ENCODE data around the gene SESN3. TPM values are rescaled to one million over a fixed set of nuclear protein-coding genes. Genes with fewer than 3 reads are reported as not detected.

Gene SESN3
- total RNA-seq, 2 experiments from 2014 or later: 19.4 to 19.5 TPM

DNA sequence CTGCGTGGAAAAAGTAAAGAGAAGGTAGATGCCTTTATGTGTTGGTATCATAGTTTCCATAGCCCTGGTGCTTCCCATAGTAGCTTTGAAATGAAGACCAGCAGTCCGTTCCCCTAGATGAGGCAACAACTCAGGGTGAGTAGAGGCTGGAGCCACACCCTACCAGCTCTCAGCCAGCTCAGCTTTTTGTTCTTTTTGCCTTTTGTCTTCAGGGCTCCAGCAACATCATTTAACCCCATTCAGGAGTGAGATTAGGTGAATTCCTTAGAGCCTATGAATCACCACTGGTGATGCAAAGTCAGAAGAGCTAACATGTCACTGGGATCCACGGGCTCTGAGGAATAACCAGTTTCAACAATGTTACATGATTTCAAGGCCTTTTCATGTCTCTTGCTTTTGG lies 14.0 kb upstream of the SESN3 start:
- H3K4me3 Mint-ChIP-seq: no peak overlapping the region
- DNase-seq (peak; percentile 32), ATAC-seq (peak; percentile 80)
- intact Hi-C loops (cut with micrococcal nuclease): no loop called here
- no peaks in the 10 kb centered on the region for H3K27me3 Mint-ChIP-seq
- no peak overlapping the region for H3K27ac Mint-ChIP-seq
- H3K36me3 Mint-ChIP-seq (ENCODE audit: low read depth): no peaks in the 10 kb centered on the region
- TF ChIP-seq, protein P1, sequence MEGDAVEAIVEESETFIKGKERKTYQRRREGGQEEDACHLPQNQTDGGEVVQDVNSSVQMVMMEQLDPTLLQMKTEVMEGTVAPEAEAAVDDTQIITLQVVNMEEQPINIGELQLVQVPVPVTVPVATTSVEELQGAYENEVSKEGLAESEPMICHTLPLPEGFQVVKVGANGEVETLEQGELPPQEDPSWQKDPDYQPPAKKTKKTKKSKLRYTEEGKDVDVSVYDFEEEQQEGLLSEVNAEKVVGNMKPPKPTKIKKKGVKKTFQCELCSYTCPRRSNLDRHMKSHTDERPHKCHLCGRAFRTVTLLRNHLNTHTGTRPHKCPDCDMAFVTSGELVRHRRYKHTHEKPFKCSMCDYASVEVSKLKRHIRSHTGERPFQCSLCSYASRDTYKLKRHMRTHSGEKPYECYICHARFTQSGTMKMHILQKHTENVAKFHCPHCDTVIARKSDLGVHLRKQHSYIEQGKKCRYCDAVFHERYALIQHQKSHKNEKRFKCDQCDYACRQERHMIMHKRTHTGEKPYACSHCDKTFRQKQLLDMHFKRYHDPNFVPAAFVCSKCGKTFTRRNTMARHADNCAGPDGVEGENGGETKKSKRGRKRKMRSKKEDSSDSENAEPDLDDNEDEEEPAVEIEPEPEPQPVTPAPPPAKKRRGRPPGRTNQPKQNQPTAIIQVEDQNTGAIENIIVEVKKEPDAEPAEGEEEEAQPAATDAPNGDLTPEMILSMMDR (IDR thresholded peaks at IDR 0.05): no peak
- POLR2A ChIA-PET: interaction anchor here (1.6 kb wide), 1 partner anchor 9 kb away, joined by 3 read pairs; no protein-coding TSS in a partner anchor
- no peaks in the 10 kb centered on the region for H3K9me3 Mint-ChIP-seq
- H3K4me1 Mint-ChIP-seq (ENCODE audit: low read depth): peaks cover 17% of the 10 kb centered on the region
- CTCF ChIA-PET: interaction anchor here (1.9 to 2.0 kb wide), 2 partner anchors 9 to 13 kb away, joined by 5 to 8 read pairs; partner anchors contain the start of gene SESN3

- Mint-ChIP-seq H3K4me3 (no peak overlapping the region), H3K27ac (no peak overlapping the region), H3K27me3 (no peaks in the 10 kb centered on the region), H3K4me1 (ENCODE audit: low read depth) (peaks cover 12% of the 10 kb centered on the region), H3K9me3 (no peaks in the 10 kb centered on the region), H3K36me3 (ENCODE audit: low read depth) (no peaks in the 10 kb centered on the region)
- intact Hi-C loops (cut with micrococcal nuclease): no loop called here
- TF ChIP-seq, protein P1 (IDR thresholded peaks at IDR 0.05): no peak
- ChIA-PET POLR2A (interaction anchor here (1.1 to 1.6 kb wide), 2 partner anchors 11 kb away, joined by 4 to 6 read pairs; no protein-coding TSS in a partner anchor), CTCF (interaction anchor here (0.9 to 1.0 kb wide), 3 partner anchors 10 to 462 kb away, joined by 3 to 5 read pairs (median 5); partner anchors contain the start of gene SESN3)
- DNase-seq: no peak
- ATAC-seq: no peak
Observed at GRCh38 chr11:95243673-95244072, 12.7 kb upstream of the SESN3 start.

- intact Hi-C loops (cut with micrococcal nuclease): no loop called here
- Mint-ChIP-seq H3K27me3 (no peaks in the 10 kb centered on the region), H3K4me3 (no peak overlapping the region), H3K4me1 (ENCODE audit: low read depth) (peaks cover 11% of the 10 kb centered on the region), H3K36me3 (ENCODE audit: low read depth) (no peaks in the 10 kb centered on the region), H3K9me3 (no peaks in the 10 kb centered on the region), H3K27ac (no peak overlapping the region)
- ATAC-seq: no peak
- ChIA-PET POLR2A (interaction anchor here (1.1 to 1.6 kb wide), 2 partner anchors 11 kb away, joined by 4 to 6 read pairs; no protein-coding TSS in a partner anchor), CTCF (interaction anchor here (0.9 kb wide), 2 partner anchors 10 to 12 kb away, joined by 3 to 5 read pairs; partner anchors contain the start of gene SESN3)
- TF ChIP-seq, protein P1 (IDR thresholded peaks at IDR 0.05): no peak
- no peak for DNase-seq
Observed at GRCh38 chr11:95242845-95243605, 12.0 kb upstream of the SESN3 start.

GRCh38 chr11:95242091-95242844 lies 11.3 kb upstream of the SESN3 start:
- ATAC-seq: no peak
- TF ChIP-seq, protein P1 (IDR thresholded peaks at IDR 0.05): no peak
- POLR2A ChIA-PET: interaction anchor here (1.4 to 1.6 kb wide), 2 partner anchors 10 kb away, joined by 3 to 6 read pairs; no protein-coding TSS in a partner anchor

More at GRCh38 chr11:95242091-95242844, 11.3 kb upstream of the SESN3 start:
- intact Hi-C loops (cut with micrococcal nuclease): no loop called here
- no peak overlapping the region for H3K4me3 Mint-ChIP-seq
- peaks cover 11% of the 10 kb centered on the region for H3K4me1 Mint-ChIP-seq (ENCODE audit: low read depth)
- no peak overlapping the region for H3K27ac Mint-ChIP-seq
- no peak for DNase-seq
- H3K27me3 Mint-ChIP-seq: no peaks in the 10 kb centered on the region
- H3K36me3 Mint-ChIP-seq (ENCODE audit: low read depth): no peaks in the 10 kb centered on the region
- H3K9me3 Mint-ChIP-seq: no peaks in the 10 kb centered on the region
- CTCF ChIA-PET: no interaction called here
